ENCODE results near the gene KCTD10. TPM values are rescaled to one million over a fixed set of nuclear protein-coding genes. Genes with fewer than 3 reads are reported as not detected.

Gene KCTD10
- total and polyA plus RNA-seq, 9 of the 15 experiments (the other 6 are each of a cell fraction or from before 2014, with no cell fraction given), result 1.9 to 37.5 (median 15.7) TPM

- TF ChIP-seq ZNF586 (CRISPR knock-in tag; conservative IDR thresholded peaks at IDR 0.05) (no peak), FOSL1 (tag; conservative IDR thresholded peaks at IDR 0.05) (peak; percentile 43; the same call in 1 of the 2 replicates), SRSF9 (IDR thresholded peaks at IDR 0.05; ENCODE audit: borderline replicate concordance, low read depth, low read length) (no peak), FOXJ3 (CRISPR knock-in tag; IDR thresholded peaks at IDR 0.05) (no peak), JUND (IDR thresholded peaks at IDR 0.05; ENCODE audit: borderline replicate concordance, low read depth, low read length) (peak; percentile 54), JUND (tag; IDR thresholded peaks at IDR 0.05; ENCODE audit: borderline replicate concordance, low read depth, low read length) (peak; percentile 48; the same call in 1 of the 3 replicates), TAF15 (IDR thresholded peaks at IDR 0.05; ENCODE audit: low read depth, low read length) (no peak), NFE2 (IDR thresholded peaks at IDR 0.05; ENCODE audit: low read depth) (peak; percentile 20; the same call in 1 of the 2 replicates), ETV6 (IDR thresholded peaks at IDR 0.05; ENCODE audit: borderline replicate concordance in 1 of 2, low read depth in 2 of 2, low read length in 1 of 2) (peak; percentile 18 to 92; a peak in 3 of 4 replicates), ETV6 (CRISPR knock-in tag; IDR thresholded peaks at IDR 0.05; ENCODE audit: borderline replicate concordance) (no peak), NEUROD1 (IDR thresholded peaks at IDR 0.05; ENCODE audit: borderline replicate concordance, low read depth, low read length, partially characterized antibody) (no peak), HNRNPL (IDR thresholded peaks at IDR 0.05; ENCODE audit: low read depth, low read length) (no peak), KDM1A (IDR thresholded peaks at IDR 0.05) (no peak)
- TF ChIP-seq, protein P1, sequence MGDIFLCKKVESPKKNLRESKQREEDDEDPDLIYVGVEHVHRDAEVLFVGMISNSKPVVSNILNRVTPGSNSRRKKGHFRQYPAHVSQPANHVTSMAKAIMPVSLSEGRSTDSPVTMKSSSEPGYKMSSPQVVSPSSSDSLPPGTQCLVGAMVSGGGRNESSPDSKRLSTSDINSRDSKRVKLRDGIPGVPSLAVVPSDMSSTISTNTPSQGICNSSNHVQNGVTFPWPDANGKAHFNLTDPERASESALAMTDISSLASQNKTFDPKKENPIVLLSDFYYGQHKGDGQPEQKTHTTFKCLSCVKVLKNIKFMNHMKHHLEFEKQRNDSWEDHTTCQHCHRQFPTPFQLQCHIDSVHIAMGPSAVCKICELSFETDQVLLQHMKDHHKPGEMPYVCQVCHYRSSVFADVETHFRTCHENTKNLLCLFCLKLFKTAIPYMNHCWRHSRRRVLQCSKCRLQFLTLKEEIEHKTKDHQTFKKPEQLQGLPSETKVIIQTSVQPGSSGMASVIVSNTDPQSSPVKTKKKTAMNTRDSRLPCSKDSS (IDR thresholded peaks at IDR 0.05; ENCODE audit: low read depth, partially characterized antibody), result no peak
- TF ChIP-seq, protein P2, sequence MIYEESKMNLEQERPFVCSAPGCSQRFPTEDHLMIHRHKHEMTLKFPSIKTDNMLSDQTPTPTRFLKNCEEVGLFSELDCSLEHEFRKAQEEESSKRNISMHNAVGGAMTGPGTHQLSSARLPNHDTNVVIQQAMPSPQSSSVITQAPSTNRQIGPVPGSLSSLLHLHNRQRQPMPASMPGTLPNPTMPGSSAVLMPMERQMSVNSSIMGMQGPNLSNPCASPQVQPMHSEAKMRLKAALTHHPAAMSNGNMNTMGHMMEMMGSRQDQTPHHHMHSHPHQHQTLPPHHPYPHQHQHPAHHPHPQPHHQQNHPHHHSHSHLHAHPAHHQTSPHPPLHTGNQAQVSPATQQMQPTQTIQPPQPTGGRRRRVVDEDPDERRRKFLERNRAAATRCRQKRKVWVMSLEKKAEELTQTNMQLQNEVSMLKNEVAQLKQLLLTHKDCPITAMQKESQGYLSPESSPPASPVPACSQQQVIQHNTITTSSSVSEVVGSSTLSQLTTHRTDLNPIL (CRISPR knock-in tag; IDR thresholded peaks at IDR 0.05), result no peak
- TF ChIP-seq, protein P3, sequence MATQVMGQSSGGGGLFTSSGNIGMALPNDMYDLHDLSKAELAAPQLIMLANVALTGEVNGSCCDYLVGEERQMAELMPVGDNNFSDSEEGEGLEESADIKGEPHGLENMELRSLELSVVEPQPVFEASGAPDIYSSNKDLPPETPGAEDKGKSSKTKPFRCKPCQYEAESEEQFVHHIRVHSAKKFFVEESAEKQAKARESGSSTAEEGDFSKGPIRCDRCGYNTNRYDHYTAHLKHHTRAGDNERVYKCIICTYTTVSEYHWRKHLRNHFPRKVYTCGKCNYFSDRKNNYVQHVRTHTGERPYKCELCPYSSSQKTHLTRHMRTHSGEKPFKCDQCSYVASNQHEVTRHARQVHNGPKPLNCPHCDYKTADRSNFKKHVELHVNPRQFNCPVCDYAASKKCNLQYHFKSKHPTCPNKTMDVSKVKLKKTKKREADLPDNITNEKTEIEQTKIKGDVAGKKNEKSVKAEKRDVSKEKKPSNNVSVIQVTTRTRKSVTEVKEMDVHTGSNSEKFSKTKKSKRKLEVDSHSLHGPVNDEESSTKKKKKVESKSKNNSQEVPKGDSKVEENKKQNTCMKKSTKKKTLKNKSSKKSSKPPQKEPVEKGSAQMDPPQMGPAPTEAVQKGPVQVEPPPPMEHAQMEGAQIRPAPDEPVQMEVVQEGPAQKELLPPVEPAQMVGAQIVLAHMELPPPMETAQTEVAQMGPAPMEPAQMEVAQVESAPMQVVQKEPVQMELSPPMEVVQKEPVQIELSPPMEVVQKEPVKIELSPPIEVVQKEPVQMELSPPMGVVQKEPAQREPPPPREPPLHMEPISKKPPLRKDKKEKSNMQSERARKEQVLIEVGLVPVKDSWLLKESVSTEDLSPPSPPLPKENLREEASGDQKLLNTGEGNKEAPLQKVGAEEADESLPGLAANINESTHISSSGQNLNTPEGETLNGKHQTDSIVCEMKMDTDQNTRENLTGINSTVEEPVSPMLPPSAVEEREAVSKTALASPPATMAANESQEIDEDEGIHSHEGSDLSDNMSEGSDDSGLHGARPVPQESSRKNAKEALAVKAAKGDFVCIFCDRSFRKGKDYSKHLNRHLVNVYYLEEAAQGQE (IDR thresholded peaks at IDR 0.05; ENCODE audit: borderline replicate concordance), result no peak
- TF ChIP-seq, protein P3 (CRISPR knock-in tag; IDR thresholded peaks at IDR 0.05; ENCODE audit: low read depth), result no peak
Observed at GRCh38 chr12:109461049-109461845, 15.9 kb downstream of the KCTD10 start (continued).
